ENCODE measurements around the gene UROC1. TPM values are rescaled to one million over a fixed set of nuclear protein-coding genes. Genes with fewer than 3 reads are reported as not detected.

Gene UROC1
- polyA plus RNA-seq, 1 of the 3 experiments (the other 2 are of a cell fraction): not detected

GRCh38 chr3:126555795-126556636 is 38.4 kb upstream of the UROC1 start:
- ChIA-PET CTCF (interaction anchor here (1.7 to 2.2 kb wide), 3 partner anchors 12 to 124 kb away, joined by 3 to 6 read pairs (median 3); no protein-coding TSS in a partner anchor), POLR2A (no interaction called here)
- H3K9me3 ChIP-seq: no peaks in the 10 kb centered on the region
- peaks cover 0 to 11% of the 10 kb centered on the region in 2 experiments; a peak in 1 of 4 replicates for H3K4me1 ChIP-seq (ENCODE audit: control insufficient read depth in 1 of 2, insufficient read depth in 2 of 2, low read depth in 1 of 2, low read length in 1 of 2)
- no peak overlapping the region for H3K4me2 ChIP-seq
- TF ChIP-seq NRF1 (IDR thresholded peaks at IDR 0.05; ENCODE audit: low read depth, low read length) (no peak), USF2 (IDR thresholded peaks at IDR 0.05; ENCODE audit: borderline replicate concordance, low read depth, low read length) (no peak), REST (IDR thresholded peaks at IDR 0.05; ENCODE audit: low read depth, low read length) (no peak), FOXM1 (IDR thresholded peaks at IDR 0.05; ENCODE audit: low read depth) (no peak)
- TF ChIP-seq, protein P1, sequence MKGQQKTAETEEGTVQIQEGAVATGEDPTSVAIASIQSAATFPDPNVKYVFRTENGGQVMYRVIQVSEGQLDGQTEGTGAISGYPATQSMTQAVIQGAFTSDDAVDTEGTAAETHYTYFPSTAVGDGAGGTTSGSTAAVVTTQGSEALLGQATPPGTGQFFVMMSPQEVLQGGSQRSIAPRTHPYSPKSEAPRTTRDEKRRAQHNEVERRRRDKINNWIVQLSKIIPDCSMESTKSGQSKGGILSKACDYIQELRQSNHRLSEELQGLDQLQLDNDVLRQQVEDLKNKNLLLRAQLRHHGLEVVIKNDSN (IDR thresholded peaks at IDR 0.05; ENCODE audit: borderline replicate concordance, low read depth): no peak
- no peaks in the 10 kb centered on the region for H3K79me2 ChIP-seq (ENCODE audit: insufficient read depth)
- WGBS (ENCODE audit: low lambda C conversion rate): 69% methylated on average over 8 of the region's 10 CpGs
- H2AFZ ChIP-seq (ENCODE audit: low read depth): no peak overlapping the region
- H3F3A ChIP-seq (replicated peaks; ENCODE audit: insufficient read depth): no peaks in the 10 kb centered on the region
- H3K9ac ChIP-seq: no peak overlapping the region
- no peak for DNase-seq
- no peaks in the 10 kb centered on the region for H3K36me3 ChIP-seq (replicated peaks in 1 of 2; ENCODE audit: control insufficient read depth in 1 of 2, insufficient read depth in 2 of 2, low read length in 1 of 2)
- H3K27ac ChIP-seq (ENCODE audit: low read depth in 2 of 2, low read length in 1 of 2): no peak overlapping the region
- no peak overlapping the region for H3K4me3 ChIP-seq (ENCODE audit: low read depth in 2 of 2, low read length in 1 of 2)
- H3K9me2 ChIP-seq: no peaks in the 10 kb centered on the region
- H3K27me3 ChIP-seq (ENCODE audit: insufficient read depth): no peaks in the 10 kb centered on the region
- H4K20me1 ChIP-seq (ENCODE audit: insufficient read depth): no peaks in the 10 kb centered on the region

DNA sequence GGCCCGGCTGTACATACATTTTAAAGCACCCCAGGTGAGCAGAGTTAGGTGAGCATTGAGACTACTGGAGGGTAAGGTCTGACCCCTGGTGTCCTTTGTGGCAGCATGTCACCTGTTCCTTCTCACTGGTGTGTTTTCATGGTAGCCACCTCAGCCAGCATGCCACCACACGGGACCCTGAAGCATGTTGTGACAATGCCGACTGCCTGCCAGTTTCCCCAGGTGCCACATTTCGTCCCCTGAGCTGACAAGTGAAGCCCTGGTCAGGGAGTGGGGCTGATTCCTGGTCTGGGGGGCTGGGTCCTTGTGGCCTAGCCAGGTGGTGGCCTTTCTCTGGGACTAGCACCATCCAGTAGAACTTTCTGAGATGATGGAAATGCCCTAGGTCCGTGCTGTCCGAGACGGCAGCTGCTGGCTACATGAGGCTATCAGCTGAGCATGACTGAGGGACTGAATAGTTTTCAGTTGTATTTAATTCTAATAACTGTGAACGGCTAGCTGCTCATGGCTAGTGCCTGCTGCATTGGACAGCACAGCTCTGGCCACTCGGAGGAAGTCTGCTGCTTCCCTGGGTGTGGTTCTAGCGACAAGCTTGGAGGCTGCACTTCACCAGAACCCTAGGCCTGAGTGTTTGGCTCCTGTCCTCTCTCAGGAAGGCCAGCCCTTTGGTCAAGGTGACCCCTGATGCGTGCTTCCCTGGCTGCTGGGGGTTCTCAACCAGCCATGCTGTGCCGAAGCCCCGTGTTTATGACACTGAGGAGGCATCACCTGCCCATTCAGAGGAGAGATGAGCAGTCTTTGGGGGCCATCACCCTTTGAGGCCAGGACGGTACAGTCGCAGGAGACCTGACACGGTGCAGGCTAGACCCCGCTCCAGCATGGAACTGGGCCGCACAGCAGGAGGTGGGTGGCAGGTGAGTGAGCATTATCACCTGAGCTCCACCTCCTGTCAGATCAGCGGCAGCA is 37.3 kb upstream of the UROC1 start:
- 85% methylated on average over 11 of the region's 19 CpGs for WGBS (ENCODE audit: low lambda C conversion rate)
- Histone ChIP-seq H3K27ac (ENCODE audit: low read depth in 2 of 2, low read length in 1 of 2) (no peak overlapping the region), H2AFZ (ENCODE audit: low read depth) (no peak overlapping the region), H3K4me3 (ENCODE audit: low read depth in 2 of 2, low read length in 1 of 2) (no peak overlapping the region), H3K79me2 (ENCODE audit: insufficient read depth) (no peaks in the 10 kb centered on the region), H3K36me3 (replicated peaks in 1 of 2; ENCODE audit: control insufficient read depth in 1 of 2, insufficient read depth in 2 of 2, low read length in 1 of 2) (no peaks in the 10 kb centered on the region), H4K20me1 (ENCODE audit: insufficient read depth) (no peaks in the 10 kb centered on the region), H3K27me3 (ENCODE audit: insufficient read depth) (no peaks in the 10 kb centered on the region), H3K4me1 (ENCODE audit: control insufficient read depth in 1 of 2, insufficient read depth in 2 of 2, low read depth in 1 of 2, low read length in 1 of 2) (peaks cover 0 to 11% of the 10 kb centered on the region in 2 experiments; a peak in 1 of 4 replicates), H3K9me2 (no peaks in the 10 kb centered on the region), H3K4me2 (no peak overlapping the region), H3F3A (replicated peaks; ENCODE audit: insufficient read depth) (no peaks in the 10 kb centered on the region), H3K9me3 (no peaks in the 10 kb centered on the region), H3K9ac (no peak overlapping the region)
- DNase-seq: no peak
- ChIA-PET CTCF (interaction anchor here (0.6 to 2.2 kb wide), 3 partner anchors 10 to 38 kb away, joined by 3 to 6 read pairs (median 3); no protein-coding TSS in a partner anchor), POLR2A (no interaction called here)
- no peak for TF ChIP-seq RFX5 (IDR thresholded peaks at IDR 0.05; ENCODE audit: low read length)
- no peak for TF ChIP-seq JUND (IDR thresholded peaks at IDR 0.05)
- TF ChIP-seq ELF1 (IDR thresholded peaks at IDR 0.05): no peak
- TF ChIP-seq FOSL2 (IDR thresholded peaks at IDR 0.05; ENCODE audit: borderline replicate concordance, low read depth): no peak
- no peak for TF ChIP-seq POLR2AphosphoS5 (IDR thresholded peaks at IDR 0.05; ENCODE audit: low read depth, low read length)
- no peak for TF ChIP-seq EZH2phosphoT487 (IDR thresholded peaks at IDR 0.05; ENCODE audit: borderline replicate concordance, low read depth)
- TF ChIP-seq, protein P2, sequence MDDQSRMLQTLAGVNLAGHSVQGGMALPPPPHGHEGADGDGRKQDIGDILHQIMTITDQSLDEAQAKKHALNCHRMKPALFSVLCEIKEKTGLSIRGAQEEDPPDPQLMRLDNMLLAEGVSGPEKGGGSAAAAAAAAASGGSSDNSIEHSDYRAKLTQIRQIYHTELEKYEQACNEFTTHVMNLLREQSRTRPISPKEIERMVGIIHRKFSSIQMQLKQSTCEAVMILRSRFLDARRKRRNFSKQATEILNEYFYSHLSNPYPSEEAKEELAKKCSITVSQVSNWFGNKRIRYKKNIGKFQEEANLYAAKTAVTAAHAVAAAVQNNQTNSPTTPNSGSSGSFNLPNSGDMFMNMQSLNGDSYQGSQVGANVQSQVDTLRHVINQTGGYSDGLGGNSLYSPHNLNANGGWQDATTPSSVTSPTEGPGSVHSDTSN (IDR thresholded peaks at IDR 0.05): no peak
- no peak for TF ChIP-seq TEAD4 (IDR thresholded peaks at IDR 0.05; ENCODE audit: borderline replicate concordance, insufficient read depth)
- no peak for TF ChIP-seq ZBTB33 (IDR thresholded peaks at IDR 0.05; ENCODE audit: borderline replicate concordance, low read depth)
- no peak for TF ChIP-seq MXI1 (IDR thresholded peaks at IDR 0.05; ENCODE audit: low read depth, low read length)
